Activated naive CD8-positive, alpha-beta T cell treated with anti-CD3 and anti-CD28 coated beads for 36 hours (primary cell): ENCODE measurements around the gene CDK9. TPM values are rescaled to one million over a fixed set of nuclear protein-coding genes. Genes with fewer than 3 reads are reported as not detected.

Source experiments
- DNase-seq: peaks from one replicate; pipeline ENCODE4 v3.0.0; 2021
- H3K27ac Mint-ChIP-seq: one replicate; pipeline ENCODE4 v1.8.0; 2022; ENCODE audit warnings: mild to moderate bottlenecking, moderate library complexity, mixed read lengths
- H3K27me3 Mint-ChIP-seq: one replicate; pipeline ENCODE4 v1.8.0; 2022; ENCODE audit warnings: mild to moderate bottlenecking, mixed read lengths
- H3K36me3 Mint-ChIP-seq: one replicate; pipeline ENCODE4 v1.8.0; 2021; ENCODE audit warnings: mild to moderate bottlenecking, mixed read lengths
- H3K4me1 Mint-ChIP-seq: one replicate; pipeline ENCODE4 v1.8.0; 2021; ENCODE audit warnings: mixed read lengths
- H3K4me3 Mint-ChIP-seq: one replicate; pipeline ENCODE4 v1.8.0; 2022; ENCODE audit warnings: mild to moderate bottlenecking, moderate library complexity, mixed read lengths
- H3K9me3 Mint-ChIP-seq: one replicate; pipeline ENCODE4 v1.8.0; 2022; ENCODE audit warnings: mixed read lengths
- total RNA-seq, 2 experiments: library from RNA; stranded (reverse); gene quantifications; one replicate each; pipeline ENCODE4 v1.2.3, GENCODE V29; 2021

The CDK9 gene
- total RNA-seq, 2 experiments from 2014 or later: 85.2 to 94.2 TPM

GRCh38 chr9:127801955-127802575 is 16.2 kb downstream of the CDK9 start:
- peaks cover 25% of the 10 kb centered on the region for H3K4me1 Mint-ChIP-seq
- H3K36me3 Mint-ChIP-seq: peaks cover 9% of the 10 kb centered on the region
- peak overlapping the region; percentile 84 for H3K27ac Mint-ChIP-seq
- DNase-seq: no peak
- peak overlapping the region; percentile 77 for H3K4me3 Mint-ChIP-seq
- H3K27me3 Mint-ChIP-seq: no peaks in the 10 kb centered on the region
- no peaks in the 10 kb centered on the region for H3K9me3 Mint-ChIP-seq

- no peaks in the 10 kb centered on the region for H3K27me3 Mint-ChIP-seq
- H3K4me1 Mint-ChIP-seq: peaks cover 17% of the 10 kb centered on the region
- peak within 1 kb of the TSS; percentile 97 for H3K27ac Mint-ChIP-seq
- peak within 1 kb of the TSS; percentile 98 for H3K4me3 Mint-ChIP-seq
- DNase-seq: peak; percentile 88
- no peaks in the 10 kb centered on the region for H3K9me3 Mint-ChIP-seq
- peaks cover 9% of the 10 kb centered on the region for H3K36me3 Mint-ChIP-seq
These were observed 17.0 kb downstream of the CDK9 start, which contains the start of gene FPGS for GRCh38 chr9:127802576-127803443. FPGS (plus strand) TSS chr9:127802882; CDS start chr9:127802925, 43 bp downstream.

GRCh38 chr9:127803507-127804352 is 17.9 kb downstream of the CDK9 start:
- DNase-seq: no peak
- peaks cover 16% of the 10 kb centered on the region for H3K4me1 Mint-ChIP-seq
- H3K36me3 Mint-ChIP-seq: peaks cover 9% of the 10 kb centered on the region
- H3K27me3 Mint-ChIP-seq: no peaks in the 10 kb centered on the region
- peak overlapping the region; percentile 98 for H3K4me3 Mint-ChIP-seq
- H3K9me3 Mint-ChIP-seq: no peaks in the 10 kb centered on the region
- peak overlapping the region; percentile 97 for H3K27ac Mint-ChIP-seq

- H3K27me3 Mint-ChIP-seq: no peaks in the 10 kb centered on the region
- peak overlapping the region; percentile 42 for H3K27ac Mint-ChIP-seq
- H3K4me3 Mint-ChIP-seq: no peak overlapping the region
- peaks cover 16% of the 10 kb centered on the region for H3K4me1 Mint-ChIP-seq
- H3K36me3 Mint-ChIP-seq: peaks cover 10% of the 10 kb centered on the region
- H3K9me3 Mint-ChIP-seq: no peaks in the 10 kb centered on the region
- peak; percentile 43 for DNase-seq
These were observed 19.8 kb downstream of the CDK9 start for GRCh38 chr9:127805620-127806019.

GRCh38 chr9:127806871-127807270 is 21.0 kb downstream of the CDK9 start:
- no peak for DNase-seq
- Mint-ChIP-seq H3K4me1 (peaks cover 13% of the 10 kb centered on the region), H3K9me3 (no peaks in the 10 kb centered on the region), H3K36me3 (peaks cover 12% of the 10 kb centered on the region), H3K27ac (no peak overlapping the region), H3K27me3 (no peaks in the 10 kb centered on the region), H3K4me3 (no peak overlapping the region)

GRCh38 chr9:127808347-127809001 is 22.6 kb downstream of the CDK9 start:
- Mint-ChIP-seq H3K4me3 (no peak overlapping the region), H3K36me3 (peaks cover 9% of the 10 kb centered on the region), H3K9me3 (no peaks in the 10 kb centered on the region), H3K27ac (no peak overlapping the region), H3K4me1 (peaks cover 8% of the 10 kb centered on the region), H3K27me3 (no peaks in the 10 kb centered on the region)
- no peak for DNase-seq

GRCh38 chr9:127809002-127809539 is 23.2 kb downstream of the CDK9 start:
- no peak for DNase-seq
- peaks cover 5% of the 10 kb centered on the region for H3K4me1 Mint-ChIP-seq
- H3K9me3 Mint-ChIP-seq: no peaks in the 10 kb centered on the region
- H3K27ac Mint-ChIP-seq: no peak overlapping the region
- H3K4me3 Mint-ChIP-seq: no peak overlapping the region
- no peaks in the 10 kb centered on the region for H3K27me3 Mint-ChIP-seq
- peaks cover 9% of the 10 kb centered on the region for H3K36me3 Mint-ChIP-seq

GRCh38 chr9:127809540-127810377 is 23.9 kb downstream of the CDK9 start:
- Mint-ChIP-seq H3K4me3 (no peak overlapping the region), H3K36me3 (peaks cover 9% of the 10 kb centered on the region), H3K27me3 (no peaks in the 10 kb centered on the region), H3K27ac (no peak overlapping the region), H3K4me1 (peaks cover 2% of the 10 kb centered on the region), H3K9me3 (no peaks in the 10 kb centered on the region)
- no peak for DNase-seq

- H3K27ac Mint-ChIP-seq: no peak overlapping the region
- peaks cover 2% of the 10 kb centered on the region for H3K4me1 Mint-ChIP-seq
- H3K4me3 Mint-ChIP-seq: no peak overlapping the region
- peaks cover 9% of the 10 kb centered on the region for H3K36me3 Mint-ChIP-seq
- H3K27me3 Mint-ChIP-seq: no peaks in the 10 kb centered on the region
- H3K9me3 Mint-ChIP-seq: no peaks in the 10 kb centered on the region
- DNase-seq: no peak
These were observed 24.7 kb downstream of the CDK9 start for GRCh38 chr9:127810378-127811187.

- Mint-ChIP-seq H3K4me1 (no peaks in the 10 kb centered on the region), H3K4me3 (no peak overlapping the region), H3K27me3 (no peaks in the 10 kb centered on the region), H3K9me3 (no peaks in the 10 kb centered on the region), H3K27ac (no peak overlapping the region), H3K36me3 (peaks cover 3% of the 10 kb centered on the region)
- no peak for DNase-seq
These were observed 26.2 kb downstream of the CDK9 start for GRCh38 chr9:127812011-127812410.

- H3K4me1 Mint-ChIP-seq: no peaks in the 10 kb centered on the region
- peaks cover 3% of the 10 kb centered on the region for H3K36me3 Mint-ChIP-seq
These were observed 27.3 kb downstream of the CDK9 start for GRCh38 chr9:127812936-127813675.

GRCh38 chr9:127813686-127814226 is 27.9 kb downstream of the CDK9 start:
- DNase-seq: no peak
- Mint-ChIP-seq H3K27me3 (no peaks in the 10 kb centered on the region), H3K9me3 (no peaks in the 10 kb centered on the region), H3K36me3 (peaks cover 3% of the 10 kb centered on the region), H3K27ac (no peak overlapping the region), H3K4me1 (no peaks in the 10 kb centered on the region), H3K4me3 (no peak overlapping the region)

More at GRCh38 chr9:127812936-127813675, 27.3 kb downstream of the CDK9 start:
- DNase-seq: no peak
- Mint-ChIP-seq H3K4me3 (no peak overlapping the region), H3K27me3 (no peaks in the 10 kb centered on the region), H3K9me3 (no peaks in the 10 kb centered on the region), H3K27ac (peak overlapping the region; percentile 58)
